Sigmoid colon (tissue), 7 donors: ENCODE data around the gene EIF4ENIF1. TPM values are rescaled to one million over a fixed set of nuclear protein-coding genes. Genes with fewer than 3 reads are reported as not detected.

Experiments
- DNase-seq: peaks from one replicate; pipeline ENCODE4 v3.0.0-alpha.2; 2019
- H3K27ac ChIP-seq, 4 donors: fragments of 200-600 bp; sonication (generic); one replicate each; pipeline ENCODE4 v1.5.1; 2016 to 2019; ENCODE audit warnings: mild to moderate bottlenecking in 1 of 4
- H3K27me3 ChIP-seq, 3 donors: fragments of 200-600 bp; sonication (generic); one replicate each; pipeline ENCODE4 v1.5.1; 2019; ENCODE audit warnings: mild to moderate bottlenecking in 1 of 3
- H3K36me3 ChIP-seq, 4 donors: fragments of 200-600 bp; sonication (generic); one replicate each; pipeline ENCODE4 v1.5.1; 2016 to 2019
- H3K4me1 ChIP-seq, 4 donors: fragments of 200-600 bp; sonication (generic); one replicate each; pipeline ENCODE4 v1.5.1; 2017 to 2019
- H3K4me3 ChIP-seq, 4 donors: fragments of 200-600 bp; sonication (generic); one replicate each; pipeline ENCODE4 v1.5.1; 2017 to 2019; ENCODE audit warnings: mild to moderate bottlenecking in 2 of 4, moderate library complexity in 1 of 4
- H3K9me3 ChIP-seq, 4 donors: fragments of 200-600 bp in 3 of 4; sonication (generic) in 3 of 4; one replicate each; pipeline versions ENCODE4 v1.5.1 to v1.6.1; 2013 to 2019
- CTCF ChIP-seq, 4 experiments: fragments of 450-650 bp in 3 of 4; fragments of 200-600 bp in 1 of 4; IDR thresholded peaks; one replicate each; pipeline ENCODE4 v1.5.1; 2016 to 2019; ENCODE audit warnings: antibody characterized with exemption in 4 of 4, mild to moderate bottlenecking in 3 of 4, moderate library complexity in 2 of 4
- EP300 ChIP-seq, 4 donors: sonication (generic); formaldehyde crosslinking; IDR thresholded peaks; one replicate each; pipeline ENCODE4 v1.6.1; 2017; ENCODE audit warnings: antibody characterized with exemption in 4 of 4
- POLR2A ChIP-seq, 2 donors: fragments of 450-650 bp; IDR thresholded peaks; one replicate each; pipeline ENCODE4 v1.6.1; 2016; ENCODE audit warnings: antibody characterized with exemption in 2 of 2, mild to moderate bottlenecking in 2 of 2, moderate library complexity in 2 of 2
- POLR2AphosphoS5 ChIP-seq, 4 donors: sonication (generic); formaldehyde crosslinking; IDR thresholded peaks; one replicate each; pipeline ENCODE4 v1.6.1; 2017; ENCODE audit warnings: antibody characterized with exemption in 4 of 4
- WGBS, 2 donors: extraction: QIAGEN DNeasy Blood & Tissue Kit; methylation state at CpG; one replicate each; pipeline ENCODE4 v1.1.7; 2013; 5-methylcytosine and 5-hydroxymethylcytosine counted together
- intact Hi-C: fragments of 100-400 bp; cut with DNase I; formaldehyde crosslinking; loops from one replicate; pipeline ENCODE4 v1.15.1; 2023
- polyA plus RNA-seq, 3 donors: library from polyadenylated mRNA; stranded (reverse); fragments of 200-250 nt; gene quantifications; one replicate each; pipeline ENCODE4 v1.2.3, GENCODE V29; 2013
- total RNA-seq, 4 donors: library from RNA; depleted of rRNA; stranded (reverse); fragments of >200 nt; gene quantifications; one replicate each; pipeline ENCODE4 v1.1.0, GENCODE V29; 2016
- donor health status: healthy with polysubstance abuse.
- donor health status: Bipolar disorder and iron deficiency.
- donor health status: healthy.

Gene EIF4ENIF1
- total and polyA plus RNA-seq, 7 donors: 5.5 to 23.8 (median 16.6) TPM

- TF ChIP-seq EP300 (IDR thresholded peaks at IDR 0.05) (no peak), POLR2A (IDR thresholded peaks at IDR 0.05) (no peak), CTCF (IDR thresholded peaks at IDR 0.05) (no peak), POLR2AphosphoS5 (IDR thresholded peaks at IDR 0.05) (no peak)
- peaks cover 0 to 7% (median 0%) of the 10 kb centered on the region in 4 donors for H3K4me1 ChIP-seq
- intact Hi-C loops: no loop called here
- no peak for DNase-seq
- WGBS, 2 donors: 88 to 92% methylated on average over 2 of the region's 2 CpGs
- no peak overlapping the region for H3K27ac ChIP-seq
- H3K27me3 ChIP-seq: no peaks in the 10 kb centered on the region
- H3K36me3 ChIP-seq: no peaks in the 10 kb centered on the region
- H3K9me3 ChIP-seq: no peaks in the 10 kb centered on the region
- H3K4me3 ChIP-seq: no peak overlapping the region
Observed at GRCh38 chr22:31501738-31502137, 12.1 kb upstream of the EIF4ENIF1 start.

- 54% methylated on average over 10 of the region's 10 CpGs for WGBS, 2 donors
- no peaks in the 10 kb centered on the region for H3K9me3 ChIP-seq
- no peaks in the 10 kb centered on the region for H3K36me3 ChIP-seq
- peak overlapping the region; percentile 56 to 83 (median 70) for H3K4me3 ChIP-seq
- H3K27ac ChIP-seq: peak overlapping the region in 3 of 4 donors; percentile 84 to 93 (median 85)
- no peaks in the 10 kb centered on the region for H3K27me3 ChIP-seq
- H3K4me1 ChIP-seq: peaks cover 0 to 15% (median 6%) of the 10 kb centered on the region in 4 donors
- intact Hi-C loops: loop anchor here (5.0 to 10.0 kb wide), 2 partner anchors 135 to 977 kb away; partner anchors contain the start of gene FBXO7
- TF ChIP-seq POLR2AphosphoS5 (IDR thresholded peaks at IDR 0.05): no peak
- no peak for TF ChIP-seq EP300 (IDR thresholded peaks at IDR 0.05)
- no peak for TF ChIP-seq CTCF (IDR thresholded peaks at IDR 0.05)
- TF ChIP-seq POLR2A (IDR thresholded peaks at IDR 0.05): no peak
- no peak for DNase-seq
Observed at GRCh38 chr22:31497148-31497938, 7.7 kb upstream of the EIF4ENIF1 start.

- peak; percentile 76 for DNase-seq
- Histone ChIP-seq H3K4me1 (peaks cover 0 to 15% (median 6%) of the 10 kb centered on the region in 4 donors), H3K9me3 (no peaks in the 10 kb centered on the region), H3K4me3 (peak overlapping the region; percentile 56 to 83 (median 70)), H3K36me3 (no peaks in the 10 kb centered on the region), H3K27me3 (no peaks in the 10 kb centered on the region), H3K27ac (peak overlapping the region; percentile 84 to 93 (median 84))
- WGBS, 2 donors: 0% methylated on average over 30 of the region's 30 CpGs
- intact Hi-C loops: loop anchor here (5.0 to 10.0 kb wide), 2 partner anchors 136 to 978 kb away; partner anchors contain the start of gene FBXO7
- no peak for TF ChIP-seq CTCF (IDR thresholded peaks at IDR 0.05)
- TF ChIP-seq POLR2AphosphoS5 (IDR thresholded peaks at IDR 0.05): no peak
- TF ChIP-seq POLR2A (IDR thresholded peaks at IDR 0.05): no peak
- no peak for TF ChIP-seq EP300 (IDR thresholded peaks at IDR 0.05)
Observed at GRCh38 chr22:31496735-31497146, 7.1 kb upstream of the EIF4ENIF1 start.

GRCh38 chr22:31496007-31496734 lies 6.5 kb upstream of the EIF4ENIF1 start, which contains the start of gene SFI1:
Gene SFI1, plus strand, starts transcription at chr22:31496536. Its CDS starts 11,749 bp downstream, at chr22:31508285.
- peak in 1 of 2 donors; percentile 16 for TF ChIP-seq POLR2A (IDR thresholded peaks at IDR 0.05)
- TF ChIP-seq EP300 (IDR thresholded peaks at IDR 0.05): peak in 1 of 4 donors; percentile 11
- TF ChIP-seq POLR2AphosphoS5 (IDR thresholded peaks at IDR 0.05): peak; percentile 54 to 84 (median 66)
- no peak for TF ChIP-seq CTCF (IDR thresholded peaks at IDR 0.05)
- Histone ChIP-seq H3K36me3 (no peaks in the 10 kb centered on the region), H3K4me3 (peak within 1 kb of the TSS; percentile 56 to 83 (median 70)), H3K4me1 (peaks cover 0 to 19% (median 8%) of the 10 kb centered on the region in 4 donors), H3K27me3 (no peaks in the 10 kb centered on the region), H3K27ac (peak within 1 kb of the TSS; percentile 84 to 93 (median 84)), H3K9me3 (no peaks in the 10 kb centered on the region)
- WGBS, 2 donors: 0% methylated on average over 70 of the region's 70 CpGs
- DNase-seq: peak; percentile 95
- intact Hi-C loops: loop anchor here (5.0 to 10.0 kb wide), 2 partner anchors 136 to 979 kb away; partner anchors contain the start of gene FBXO7
